Measurements from ENCODE around the gene SLC6A8.

GRCh38 chrX:153688911-153689590 lies 1.3 kb downstream of the SLC6A8 start:
- no peak for TF ChIP-seq CTCF (IDR thresholded peaks at IDR 0.05; ENCODE audit: insufficient read depth, low read depth, low read length)
- TF ChIP-seq EZH2 (IDR thresholded peaks at IDR 0.05; ENCODE audit: insufficient read depth, low read length) = no peak
